ENCODE data around the gene SYNGR3. TPM values are rescaled to one million over a fixed set of nuclear protein-coding genes. Genes with fewer than 3 reads are reported as not detected.

SYNGR3 gene
- total and polyA plus RNA-seq, 2 of the 13 experiments (the other 11 are each of a cell fraction or from before 2014, with no cell fraction given) = 0.97 to 5.7 TPM

GRCh38 chr16:1960665-1961630 lies 28.8 kb upstream of the SYNGR3 start (continued):
- TF ChIP-seq ZNF777 (CRISPR knock-in tag; IDR thresholded peaks at IDR 0.05) (0 out of 2 replicates have a peak, but pooled peaks have one; percentile 22), KIAA2018 (CRISPR knock-in tag; IDR thresholded peaks at IDR 0.05; ENCODE audit: borderline replicate concordance) (no peak), POLR2A (IDR thresholded peaks at IDR 0.05; ENCODE audit: insufficient read depth in 1 of 2, low read depth in 2 of 2, low read length in 2 of 2) (peak; percentile 83 to 91), ZNF124 (CRISPR knock-in tag; IDR thresholded peaks at IDR 0.05) (0 out of 2 replicates have a peak, but pooled peaks have one; percentile 5), AGO2 (optimal IDR thresholded peaks at IDR 0.05; ENCODE audit: low read depth, low read length) (peak; percentile 22), ZNF776 (CRISPR knock-in tag; IDR thresholded peaks at IDR 0.05) (no peak), ZMAT5 (CRISPR knock-in tag; IDR thresholded peaks at IDR 0.05; ENCODE audit: borderline replicate concordance, low read depth) (no peak), RAD21 (CRISPR knock-in tag; IDR thresholded peaks at IDR 0.05) (peak; percentile 6), KDM2A (CRISPR knock-in tag; IDR thresholded peaks at IDR 0.05; ENCODE audit: borderline replicate concordance, low read depth) (peak; percentile 94), ZBTB26 (CRISPR knock-in tag; IDR thresholded peaks at IDR 0.05; ENCODE audit: borderline replicate concordance) (0 out of 2 replicates have a peak, but pooled peaks have one; percentile 14), GATAD2A (CRISPR knock-in tag; IDR thresholded peaks at IDR 0.05) (0 out of 2 replicates have a peak, but pooled peaks have one; percentile 29)
- TF ChIP-seq, protein P1, sequence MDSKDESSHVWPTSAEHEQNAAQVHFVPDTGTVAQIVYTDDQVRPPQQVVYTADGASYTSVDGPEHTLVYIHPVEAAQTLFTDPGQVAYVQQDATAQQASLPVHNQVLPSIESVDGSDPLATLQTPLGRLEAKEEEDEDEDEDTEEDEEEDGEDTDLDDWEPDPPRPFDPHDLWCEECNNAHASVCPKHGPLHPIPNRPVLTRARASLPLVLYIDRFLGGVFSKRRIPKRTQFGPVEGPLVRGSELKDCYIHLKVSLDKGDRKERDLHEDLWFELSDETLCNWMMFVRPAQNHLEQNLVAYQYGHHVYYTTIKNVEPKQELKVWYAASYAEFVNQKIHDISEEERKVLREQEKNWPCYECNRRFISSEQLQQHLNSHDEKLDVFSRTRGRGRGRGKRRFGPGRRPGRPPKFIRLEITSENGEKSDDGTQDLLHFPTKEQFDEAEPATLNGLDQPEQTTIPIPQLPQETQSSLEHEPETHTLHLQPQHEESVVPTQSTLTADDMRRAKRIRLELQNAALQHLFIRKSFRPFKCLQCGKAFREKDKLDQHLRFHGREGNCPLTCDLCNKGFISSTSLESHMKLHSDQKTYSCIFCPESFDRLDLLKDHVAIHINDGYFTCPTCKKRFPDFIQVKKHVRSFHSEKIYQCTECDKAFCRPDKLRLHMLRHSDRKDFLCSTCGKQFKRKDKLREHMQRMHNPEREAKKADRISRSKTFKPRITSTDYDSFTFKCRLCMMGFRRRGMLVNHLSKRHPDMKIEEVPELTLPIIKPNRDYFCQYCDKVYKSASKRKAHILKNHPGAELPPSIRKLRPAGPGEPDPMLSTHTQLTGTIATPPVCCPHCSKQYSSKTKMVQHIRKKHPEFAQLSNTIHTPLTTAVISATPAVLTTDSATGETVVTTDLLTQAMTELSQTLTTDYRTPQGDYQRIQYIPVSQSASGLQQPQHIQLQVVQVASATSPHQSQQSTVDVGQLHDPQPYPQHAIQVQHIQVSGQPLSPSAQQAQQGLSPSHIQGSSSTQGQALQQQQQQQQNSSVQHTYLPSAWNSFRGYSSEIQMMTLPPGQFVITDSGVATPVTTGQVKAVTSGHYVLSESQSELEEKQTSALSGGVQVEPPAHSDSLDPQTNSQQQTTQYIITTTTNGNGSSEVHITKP (CRISPR knock-in tag; IDR thresholded peaks at IDR 0.05; ENCODE audit: low read depth) = no peak

All from HepG2 (cell line).